AG04449 (cell line): ENCODE measurements around the gene BABAM2.

Experiments
- CTCF ChIA-PET: fragments of 350-600 bp; formaldehyde crosslinking; extraction: SDS; loops from one replicate; lab custom pipeline; 2021; ENCODE audit warnings: antibody characterized with exemption; lab: Yijun Ruan, JAX
- POLR2A ChIA-PET: fragments of 400-600, 350-600 bp; formaldehyde crosslinking; extraction: SDS; loops from one replicate; lab custom pipeline; 2020; ENCODE audit warnings: antibody characterized with exemption, inconsistent platforms; lab: Yijun Ruan, JAX
- DNase-seq: peaks from one replicate; pipeline ENCODE4 v3.0.0-alpha.2; 2010; ENCODE audit warnings: low read depth, low spot score
- H3K4me3 ChIP-seq: 2 replicates; pipeline ENCODE4 v1.5.1; 2011; ENCODE audit warnings: low read depth, mild to moderate bottlenecking, control low read depth, low read length
- CTCF ChIP-seq: IDR thresholded peaks from one replicate; pipeline ENCODE4 v1.5.1; 2011; ENCODE audit warnings: mild to moderate bottlenecking, moderate library complexity, low read length, control low read depth, inconsistent platforms; ENCODE audit not compliant: insufficient read depth; ENCODE audit errors: missing control alignments

Gene BABAM2

GRCh38 chr2:28232295-28232694 is 341.8 kb downstream of the BABAM2 start:
- DNase-seq, result no peak
- H3K4me3 ChIP-seq, result no peak overlapping the region
- POLR2A ChIA-PET, result no interaction called here
- no peak for TF ChIP-seq CTCF
- CTCF ChIA-PET, result no interaction called here

GRCh38 chr2:28233164-28233676 is 342.7 kb downstream of the BABAM2 start:
- no peak for TF ChIP-seq CTCF
- no peak for DNase-seq
- ChIA-PET POLR2A (no interaction called here), CTCF (interaction anchor here (0.9 kb wide), 1 partner anchor 164 kb away, joined by 3 read pairs; no protein-coding TSS in a partner anchor)
- H3K4me3 ChIP-seq, result no peak overlapping the region

- TF ChIP-seq CTCF, result no peak
- no peak for DNase-seq
These were observed 344.3 kb downstream of the BABAM2 start for GRCh38 chr2:28234807-28235206.

GRCh38 chr2:28239207-28239606 is 348.7 kb downstream of the BABAM2 start:
- ChIA-PET POLR2A (no interaction called here), CTCF (interaction anchor here (1.1 kb wide), 1 partner anchor 9 kb away, joined by 3 read pairs; no protein-coding TSS in a partner anchor)
- H3K4me3 ChIP-seq, result no peak overlapping the region
- no peak for TF ChIP-seq CTCF
- no peak for DNase-seq

More at GRCh38 chr2:28234807-28235206, 344.3 kb downstream of the BABAM2 start:
- CTCF ChIA-PET, result interaction anchor here (0.8 kb wide), 1 partner anchor 38 kb away, joined by 3 read pairs; no protein-coding TSS in a partner anchor
- no peak overlapping the region for H3K4me3 ChIP-seq
- POLR2A ChIA-PET, result no interaction called here

- H3K4me3 ChIP-seq, result no peak overlapping the region
- ChIA-PET POLR2A (no interaction called here), CTCF (no interaction called here)
- no peak for DNase-seq
- no peak for TF ChIP-seq CTCF
These were observed 350.4 kb downstream of the BABAM2 start for GRCh38 chr2:28240937-28241336.

- H3K4me3 ChIP-seq, result no peak overlapping the region
- ChIA-PET CTCF (no interaction called here), POLR2A (no interaction called here)
- TF ChIP-seq CTCF, result no peak
- no peak for DNase-seq
These were observed 356.8 kb downstream of the BABAM2 start for GRCh38 chr2:28247290-28247689.
